Adrenal gland (tissue), 19 donors: Measurements from ENCODE around the gene GTF2F1. TPM values are rescaled to one million over a fixed set of nuclear protein-coding genes. Genes with fewer than 3 reads are reported as not detected.

ENCODE experiments used
- DNase-seq, 7 donors: peaks; one replicate each; pipeline ENCODE4 v3.0.0-alpha.2; 2019 to 2020
- H3K27ac ChIP-seq, 5 donors: fragments of 200-600 bp; sonication (generic) in 4 of 5; 1 replicate in 3 of 5; 2 replicates in 2 of 5; pipeline versions ENCODE4 v1.5.1 to v1.8.0; 2016 to 2020; ENCODE audit warnings: mild to moderate bottlenecking in 1 of 5
- H3K27me3 ChIP-seq: fragments of 200-600 bp; 2 replicates; pipeline ENCODE4 v1.8.0; 2021
- H3K36me3 ChIP-seq, 2 donors: fragments of 200-600 bp; replicated peaks in 1 of 2; 1 replicate in 1 of 2; 2 replicates in 1 of 2; pipeline versions ENCODE4 v1.5.1 to v1.8.0; 2018 to 2022
- H3K4me1 ChIP-seq, 2 donors: fragments of 200-600 bp; replicated peaks in 1 of 2; 1 replicate in 1 of 2; 2 replicates in 1 of 2; pipeline versions ENCODE4 v1.5.1 to v1.8.0; 2018 to 2021
- H3K4me3 ChIP-seq, 4 donors: fragments of 200-600 bp; sonication (generic) in 3 of 4; one replicate each; pipeline ENCODE4 v1.5.1; 2016 to 2018
- H3K9me3 ChIP-seq, 3 donors: fragments of 200-600 bp; sonication (generic) in 1 of 3; replicated peaks in 1 of 3; 1 replicate in 2 of 3; 2 replicates in 1 of 3; pipeline versions ENCODE4 v1.5.1 to v1.8.0; 2016 to 2021
- CTCF ChIP-seq, 6 experiments: fragments of 450-650 bp in 4 of 6; fragments of 200-600 bp in 2 of 6; sonication (generic) in 1 of 6; IDR thresholded peaks; 1 replicate in 5 of 6; 2 replicates in 1 of 6; pipeline versions ENCODE4 v1.5.1 to v1.8.0; 2016 to 2021; ENCODE audit warnings: antibody characterized with exemption in 6 of 6, mild to moderate bottlenecking in 2 of 6, moderate library complexity in 1 of 6
- POLR2A ChIP-seq, 2 donors: fragments of 450-650 bp; IDR thresholded peaks; one replicate each; pipeline ENCODE4 v1.6.1; 2017; ENCODE audit warnings: antibody characterized with exemption in 2 of 2, mild to moderate bottlenecking in 2 of 2, moderate library complexity in 1 of 2
- WGBS, 4 donors: extraction: QIAGEN DNeasy Blood & Tissue Kit in 2 of 4; methylation state at CpG; one replicate each; pipeline versions ENCODE4 v1.1.5 to v1.1.7; 2013 to 2017; 5-methylcytosine and 5-hydroxymethylcytosine counted together
- intact Hi-C, 2 donors: fragments of 100-400 bp; cut with DNase I; formaldehyde crosslinking; loops; one replicate each; pipeline versions ENCODE4 v1.14.1 to v1.15.0; 2022 to 2023
- long read RNA-seq, 10 donors: library from polyadenylated mRNA in 3 of 10; unstranded in 2 of 10; stranded (forward) in 1 of 10; transcript quantifications; one replicate each; pipeline ENCODE4 v2.0.0 and lab custom pipeline, GENCODE V29; 2021 to 2026
- polyA plus RNA-seq, 3 donors: library from polyadenylated mRNA; stranded (reverse); fragments of 200-250 nt in 2 of 3; fragments of 350-450 nt in 1 of 3; fragmentation: Illumina TruSeq in 1 of 3; extraction: RNeasy Lipid Tissue Mini Kit (QIAGEN cat#74804) in 1 of 3; gene quantifications; one replicate each; pipeline ENCODE4 v1.2.3, GENCODE V29; 2013 to 2014
- total RNA-seq, 9 donors: library from RNA; depleted of rRNA in 4 of 9; stranded (reverse); fragments of >200 nt in 4 of 9; fragments of 120-200 nt in 1 of 9; fragmentation: NEBNext Ultra II Directional in 1 of 9; extraction: Animal tissue kit (Norgen Biotek cat#: 25700) in 1 of 9; gene quantifications; one replicate each; pipeline versions ENCODE4 v1.1.0 to v1.2.4, GENCODE V29; 2013 to 2023
- donor health status: healthy with polysubstance abuse.
- donor health status: Bipolar disorder and iron deficiency.
- donor health status: DM: yes; HTN: yes; CAD: no.
- donor health status: DM: no; HTN: no; CAD: no.
- donor health status: DM: no; HTN: no; CAD: no.
- donor health status: DM: yes; HTN: yes; CAD: no.

GTF2F1 gene, protein sequence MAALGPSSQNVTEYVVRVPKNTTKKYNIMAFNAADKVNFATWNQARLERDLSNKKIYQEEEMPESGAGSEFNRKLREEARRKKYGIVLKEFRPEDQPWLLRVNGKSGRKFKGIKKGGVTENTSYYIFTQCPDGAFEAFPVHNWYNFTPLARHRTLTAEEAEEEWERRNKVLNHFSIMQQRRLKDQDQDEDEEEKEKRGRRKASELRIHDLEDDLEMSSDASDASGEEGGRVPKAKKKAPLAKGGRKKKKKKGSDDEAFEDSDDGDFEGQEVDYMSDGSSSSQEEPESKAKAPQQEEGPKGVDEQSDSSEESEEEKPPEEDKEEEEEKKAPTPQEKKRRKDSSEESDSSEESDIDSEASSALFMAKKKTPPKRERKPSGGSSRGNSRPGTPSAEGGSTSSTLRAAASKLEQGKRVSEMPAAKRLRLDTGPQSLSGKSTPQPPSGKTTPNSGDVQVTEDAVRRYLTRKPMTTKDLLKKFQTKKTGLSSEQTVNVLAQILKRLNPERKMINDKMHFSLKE
- 10 to 100 TPM; 29.0 to 67.3 (median 48.6) TPM for total RNA-seq
- polyA plus RNA-seq, result 10 to 100 TPM; 57.1 to 79.1 (median 73.1) TPM
- long read RNA-seq, donor 1, partial matches to known transcripts, result 0 of 3 reads
- long read RNA-seq, donor 1, other reads (novel, unspliced or antisense), result 0 of 3 reads
- long read RNA-seq, donor 2, partial matches to known transcripts, result 0 of 4 reads
- long read RNA-seq, donor 2, other reads (novel, unspliced or antisense), result 0 of 4 reads
- long read RNA-seq, donor 3, partial matches to known transcripts, result 0 of 1 reads
- long read RNA-seq, donor 3, other reads (novel, unspliced or antisense), result 0 of 1 reads
- long read RNA-seq, donor 4, transcript GTF2F1-201 (13 exons, 2,731 nt), result major isoform, 11 of 15 reads
- long read RNA-seq, donor 4, partial matches to known transcripts, result 4 of 15 reads
- long read RNA-seq, donor 4, other reads (novel, unspliced or antisense), result 0 of 15 reads
- long read RNA-seq, donor 5, transcript GTF2F1-201 (13 exons, 2,731 nt), result major isoform, 101 of 118 reads
- long read RNA-seq, donor 5, partial matches to known transcripts, result 8 of 118 reads
- long read RNA-seq, donor 5, other reads (novel, unspliced or antisense), result 9 of 118 reads
- long read RNA-seq, donor 6, transcript GTF2F1-201 (13 exons, 2,731 nt), result major isoform, 24 of 44 reads
- long read RNA-seq, donor 6, partial matches to known transcripts, result 13 of 44 reads
- long read RNA-seq, donor 6, other reads (novel, unspliced or antisense), result 7 of 44 reads
- long read RNA-seq, donor 7, partial matches to known transcripts, result 0 of 1 reads
- long read RNA-seq, donor 7, other reads (novel, unspliced or antisense), result 0 of 1 reads
- long read RNA-seq, donor 8, partial matches to known transcripts, result 0 of 4 reads
- long read RNA-seq, donor 8, other reads (novel, unspliced or antisense), result 0 of 4 reads
- long read RNA-seq, donor 9, partial matches to known transcripts, result 0 of 1 reads
- long read RNA-seq, donor 9, other reads (novel, unspliced or antisense), result 0 of 1 reads
- long read RNA-seq, donor 10, partial matches to known transcripts, result 0 of 1 reads
- long read RNA-seq, donor 10, other reads (novel, unspliced or antisense), result 0 of 1 reads

DNA sequence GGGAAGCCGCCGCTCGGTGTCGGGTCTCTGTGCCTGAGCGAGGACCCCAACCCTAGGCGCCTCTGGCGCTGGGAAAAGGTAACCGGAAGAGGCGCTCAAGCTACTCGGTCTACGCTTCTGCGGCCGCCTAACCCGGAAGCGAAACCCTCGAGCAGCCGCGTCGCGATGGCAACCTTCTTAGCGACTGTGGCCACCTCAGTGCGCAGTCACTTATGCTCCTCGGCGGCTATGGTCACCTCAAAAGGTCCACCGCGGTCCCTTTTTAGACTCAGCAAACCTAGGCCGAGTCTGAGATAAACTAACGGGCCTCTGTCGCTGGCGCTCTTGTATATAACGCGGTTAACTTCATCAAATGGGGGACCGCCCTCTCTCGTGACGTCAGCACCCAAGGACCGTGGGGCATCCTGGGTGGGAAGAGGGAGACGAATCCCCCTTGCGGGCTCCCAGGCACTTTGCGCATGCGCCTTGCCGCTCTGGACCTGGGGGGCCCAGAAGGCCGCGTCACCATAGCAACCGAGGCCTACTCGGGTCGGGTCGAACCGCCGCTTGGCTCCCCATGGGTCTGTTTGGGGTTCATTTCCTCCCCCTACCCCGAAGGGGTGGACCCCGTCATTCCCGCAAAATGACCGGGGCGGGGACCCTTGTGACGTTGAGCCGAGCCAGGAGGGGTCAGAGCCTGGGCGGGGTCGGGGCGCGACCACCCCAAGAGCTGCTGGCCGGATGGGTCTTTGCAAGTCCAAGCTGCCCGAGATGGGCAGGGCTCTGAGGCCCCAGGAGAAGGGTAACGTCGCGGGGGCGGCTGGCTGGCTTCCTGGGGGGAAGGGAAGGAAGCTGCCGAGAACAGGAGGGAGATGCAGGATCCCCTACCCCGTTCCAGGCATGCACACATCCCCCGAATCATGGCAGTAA lies at the start of gene GTF2F1:
TSS of gene GTF2F1 (minus strand) at position 91 of the 909 bp plus-strand sequence. CDS start 169 bp downstream, outside the sequence.
- 0% methylated on average over 11 to 69 of the region's 69 CpGs for WGBS, 4 donors
- Histone ChIP-seq H3K27ac (peak within 1 kb of the TSS; percentile 61 to 94 (median 86)), H3K27me3 (no peaks in the 10 kb centered on the region), H3K9me3 (no peaks in the 10 kb centered on the region), H3K4me1 (peaks cover 11 to 13% of the 10 kb centered on the region in 2 donors), H3K4me3 (peak within 1 kb of the TSS; percentile 53 to 86 (median 68)), H3K36me3 (peaks cover 0 to 25% of the 10 kb centered on the region in 2 donors)
- TF ChIP-seq CTCF (IDR thresholded peaks at IDR 0.05), result peak in 2 of 6 experiments; percentile 14
- TF ChIP-seq POLR2A (IDR thresholded peaks at IDR 0.05), result peak in 1 of 2 donors; percentile 36
- intact Hi-C loops, result no loop called here
- peak; percentile 90 to 96 (median 94) for DNase-seq

- WGBS, 4 donors, result 85 to 95% (median 88%) methylated on average over 8 to 13 of the region's 13 CpGs
- Histone ChIP-seq H3K27me3 (no peaks in the 10 kb centered on the region), H3K4me3 (no peak overlapping the region), H3K4me1 (no peaks in the 10 kb centered on the region), H3K36me3 (no peaks in the 10 kb centered on the region), H3K27ac (no peak overlapping the region), H3K9me3 (no peaks in the 10 kb centered on the region)
- intact Hi-C loops, result no loop called here
- no peak for TF ChIP-seq POLR2A (IDR thresholded peaks at IDR 0.05)
- TF ChIP-seq CTCF (IDR thresholded peaks at IDR 0.05), result no peak
- DNase-seq, result no peak
Observed at GRCh38 chr19:6442087-6442688, 49.2 kb upstream of the GTF2F1 start.

DNA sequence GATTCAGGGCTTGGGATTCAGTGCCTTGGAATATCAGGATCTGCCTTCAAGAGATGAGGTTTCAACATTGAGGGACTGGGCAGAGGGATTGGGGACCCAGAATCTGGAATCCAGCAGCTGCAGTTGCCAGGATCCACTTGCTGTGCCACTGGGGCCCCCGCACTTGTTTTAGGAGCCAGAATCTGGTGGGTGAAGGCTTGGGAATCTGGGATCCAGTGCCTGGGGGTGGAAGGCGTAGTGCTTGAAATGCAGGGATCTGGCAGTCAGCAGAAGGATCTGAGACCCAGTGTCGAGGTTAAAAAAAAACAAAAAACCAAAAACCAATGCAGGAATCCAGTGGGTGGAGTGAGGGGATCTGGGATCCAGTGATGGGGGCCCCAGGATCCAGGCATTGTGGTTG lies 47.9 kb upstream of the GTF2F1 start:
- no peak for DNase-seq
- H3K4me1 ChIP-seq, result no peaks in the 10 kb centered on the region
- TF ChIP-seq POLR2A (IDR thresholded peaks at IDR 0.05) (no peak), CTCF (IDR thresholded peaks at IDR 0.05) (no peak)
- WGBS, 4 donors, result 88 to 91% (median 89%) methylated on average over 2 to 3 of the region's 3 CpGs
- H3K4me3 ChIP-seq, result no peak overlapping the region
- H3K9me3 ChIP-seq, result no peaks in the 10 kb centered on the region
- no peaks in the 10 kb centered on the region for H3K36me3 ChIP-seq
- H3K27ac ChIP-seq, result no peak overlapping the region
- intact Hi-C loops, result no loop called here
- H3K27me3 ChIP-seq, result no peaks in the 10 kb centered on the region
